H9 (cell line): Measurements from ENCODE around the gene CD79A. TPM values are rescaled to one million over a fixed set of nuclear protein-coding genes. Genes with fewer than 3 reads are reported as not detected.

ENCODE experiments used
- DNase-seq: peaks from one replicate; pipeline ENCODE4 v3.0.0-alpha.2; 2017
- H2AFZ ChIP-seq: one replicate; pipeline ENCODE4 v1.6.1; 2013; ENCODE audit warnings: mild to moderate bottlenecking, low read length, control low read depth, moderate library complexity
- H2AK5ac ChIP-seq: 2 replicates; pipeline ENCODE4 v1.6.1; 2013; ENCODE audit warnings: low read length, control low read depth, mixed read lengths; ENCODE audit not compliant: insufficient read length
- H2BK120ac ChIP-seq: one replicate; pipeline ENCODE4 v1.6.1; 2013; ENCODE audit warnings: low read depth, mild to moderate bottlenecking, low read length, control low read depth, inconsistent platforms; ENCODE audit not compliant: poor library complexity, severe bottlenecking
- H2BK12ac ChIP-seq: 2 replicates; pipeline ENCODE4 v1.6.1; 2013; ENCODE audit warnings: low read length, control low read depth, mixed read lengths, low read depth; ENCODE audit not compliant: insufficient read length
- H2BK15ac ChIP-seq: 2 replicates; pipeline ENCODE4 v1.6.1; 2013; ENCODE audit warnings: low read depth, low read length, control low read depth
- H2BK20ac ChIP-seq: one replicate; pipeline ENCODE4 v1.6.1; 2013; ENCODE audit warnings: low read depth, mild to moderate bottlenecking, low read length, control low read depth, inconsistent platforms; ENCODE audit not compliant: poor library complexity, severe bottlenecking
- H2BK5ac ChIP-seq: 2 replicates; pipeline ENCODE4 v1.6.1; 2013; ENCODE audit warnings: low read length, control low read depth, mixed read lengths; ENCODE audit not compliant: insufficient read length
- H3K14ac ChIP-seq: 2 replicates; pipeline ENCODE4 v1.6.1; 2013; ENCODE audit warnings: low read length, control low read depth; ENCODE audit not compliant: insufficient read depth
- H3K18ac ChIP-seq: 2 replicates; pipeline ENCODE4 v1.6.1; 2013; ENCODE audit warnings: low read depth, mild to moderate bottlenecking, mixed read lengths, low read length, control low read depth; ENCODE audit not compliant: insufficient read length
- H3K23ac ChIP-seq: 2 replicates; pipeline ENCODE4 v1.6.1; 2013; ENCODE audit warnings: low read length, control low read depth, mixed read lengths, low read depth; ENCODE audit not compliant: insufficient read length
- H3K23me2 ChIP-seq: 2 replicates; pipeline ENCODE4 v1.6.1; 2013; ENCODE audit warnings: low read depth, mild to moderate bottlenecking, mixed read lengths, low read length, control low read depth; ENCODE audit not compliant: insufficient read length, poor library complexity, severe bottlenecking
- H3K27ac ChIP-seq: 2 replicates; pipeline ENCODE4 v1.5.1; 2013; ENCODE audit warnings: low read length, control low read depth, mixed read lengths, low read depth; ENCODE audit not compliant: insufficient read length
- H3K27me3 ChIP-seq: 2 replicates; pipeline ENCODE4 v1.6.1; 2013; ENCODE audit warnings: low read length, control low read depth, inconsistent platforms; ENCODE audit not compliant: insufficient read depth
- H3K4ac ChIP-seq: 2 replicates; pipeline ENCODE4 v1.6.1; 2013; ENCODE audit warnings: low read depth, mild to moderate bottlenecking, control low read depth, inconsistent platforms, low read length, moderate library complexity
- H3K4me1 ChIP-seq: 2 replicates; pipeline ENCODE4 v1.6.1; 2013; ENCODE audit warnings: low read length, control low read depth, inconsistent platforms; ENCODE audit not compliant: insufficient read depth
- H3K4me2 ChIP-seq: 2 replicates; pipeline ENCODE4 v1.6.1; 2013; ENCODE audit warnings: low read length, control low read depth, mixed read lengths; ENCODE audit not compliant: insufficient read length, insufficient read depth
- H3K56ac ChIP-seq: 2 replicates; pipeline ENCODE4 v1.6.1; 2013; ENCODE audit warnings: low read depth, mild to moderate bottlenecking, mixed read lengths, low read length, control low read depth; ENCODE audit not compliant: insufficient read length
- H3K79me1 ChIP-seq: 2 replicates; pipeline ENCODE4 v1.6.1; 2013; ENCODE audit warnings: low read depth, mild to moderate bottlenecking, moderate library complexity, low read length, control low read depth, inconsistent platforms; ENCODE audit not compliant: insufficient read depth, poor library complexity, severe bottlenecking
- H3K79me2 ChIP-seq: 2 replicates; pipeline ENCODE4 v1.6.1; 2013; ENCODE audit warnings: low read length, control low read depth, inconsistent platforms; ENCODE audit not compliant: insufficient read depth
- H3K9ac ChIP-seq: 2 replicates; pipeline ENCODE4 v1.6.1; 2013; ENCODE audit warnings: low read length, control low read depth, mixed read lengths; ENCODE audit not compliant: insufficient read length; ENCODE audit errors: extremely low read depth
- H3K9me3 ChIP-seq: one replicate; pipeline ENCODE4 v1.6.1; 2013; ENCODE audit warnings: low read depth, low read length, inconsistent platforms; ENCODE audit not compliant: control insufficient read depth
- H3T11ph ChIP-seq: one replicate; pipeline ENCODE4 v1.6.1; 2013; ENCODE audit warnings: mild to moderate bottlenecking, low read length, control low read depth, inconsistent platforms
- H4K20me1 ChIP-seq: one replicate; pipeline ENCODE4 v1.6.1; 2013; ENCODE audit not compliant: control insufficient read depth, insufficient read length, insufficient read depth
- H4K5ac ChIP-seq: 2 replicates; pipeline ENCODE4 v1.6.1; 2013; ENCODE audit warnings: low read depth, mild to moderate bottlenecking, mixed read lengths, low read length, control low read depth; ENCODE audit not compliant: insufficient read length
- H4K8ac ChIP-seq: replicated peaks from 2 replicates; pipeline ENCODE4 v1.6.1; 2013; ENCODE audit warnings: low read length, control low read depth, mixed read lengths, low read depth; ENCODE audit not compliant: insufficient read length
- H4K91ac ChIP-seq: 2 replicates; pipeline ENCODE4 v1.6.1; 2013; ENCODE audit warnings: low read depth, mild to moderate bottlenecking, moderate library complexity, mixed read lengths, low read length, control low read depth; ENCODE audit not compliant: insufficient read length
- H3K27ac Mint-ChIP-seq, 3 experiments: 2 replicates in 2 of 3; 3 replicates in 1 of 3; pipeline ENCODE4 v1.8.0; 2020 to 2021; ENCODE audit warnings: mixed read lengths in 3 of 3, mild to moderate bottlenecking in 1 of 3, moderate library complexity in 1 of 3
- H3K27me3 Mint-ChIP-seq: 2 replicates; pipeline ENCODE4 v1.8.0; 2021; ENCODE audit warnings: low read depth, mild to moderate bottlenecking, moderate library complexity, mixed read lengths
- H3K36me3 Mint-ChIP-seq, 3 experiments: 2 replicates in 2 of 3; 3 replicates in 1 of 3; pipeline ENCODE4 v1.8.0; 2020 to 2021; ENCODE audit warnings: low read depth in 3 of 3, mixed read lengths in 3 of 3; ENCODE audit not compliant: insufficient read depth in 1 of 3
- H3K4me1 Mint-ChIP-seq, 2 experiments: 2 replicates each; pipeline ENCODE4 v1.8.0; 2020; ENCODE audit warnings: mixed read lengths in 2 of 2
- H3K4me3 Mint-ChIP-seq, 2 experiments: 2 replicates in 1 of 2; 3 replicates in 1 of 2; pipeline ENCODE4 v1.8.0; 2020 to 2021; ENCODE audit warnings: mild to moderate bottlenecking in 2 of 2, mixed read lengths in 2 of 2, moderate library complexity in 1 of 2
- H3K9me3 Mint-ChIP-seq, 2 experiments: 2 replicates in 1 of 2; 3 replicates in 1 of 2; pipeline ENCODE4 v1.8.0; 2020; ENCODE audit warnings: mild to moderate bottlenecking in 2 of 2, mixed read lengths in 2 of 2, moderate library complexity in 1 of 2
- WGBS: extraction: QIAGEN DNeasy Blood & Tissue Kit; methylation state at CpG from one replicate; pipeline ENCODE4 v1.1.7; 2013; ENCODE audit warnings: missing lambda C conversion rate, low lambda C conversion rate, mixed read lengths; ENCODE audit not compliant: insufficient read length; ENCODE audit errors: extremely low coverage; 5-methylcytosine and 5-hydroxymethylcytosine counted together
- total RNA-seq: library from RNA; stranded (reverse); gene quantifications from 2 replicates; pipeline ENCODE4 v1.2.1, GENCODE V29; 2021
- TF ChIP-seq, protein P1 (sequence below): fragments of 200-600 bp; sonication (generic); conservative IDR thresholded peaks from 3 replicates; pipeline ENCODE4 v1.8.0; 2021; ENCODE audit warnings: antibody characterized with exemption, mild to moderate bottlenecking

CD79A gene
- total RNA-seq, 1 experiment from 2014 or later = 0.22 TPM

DNA sequence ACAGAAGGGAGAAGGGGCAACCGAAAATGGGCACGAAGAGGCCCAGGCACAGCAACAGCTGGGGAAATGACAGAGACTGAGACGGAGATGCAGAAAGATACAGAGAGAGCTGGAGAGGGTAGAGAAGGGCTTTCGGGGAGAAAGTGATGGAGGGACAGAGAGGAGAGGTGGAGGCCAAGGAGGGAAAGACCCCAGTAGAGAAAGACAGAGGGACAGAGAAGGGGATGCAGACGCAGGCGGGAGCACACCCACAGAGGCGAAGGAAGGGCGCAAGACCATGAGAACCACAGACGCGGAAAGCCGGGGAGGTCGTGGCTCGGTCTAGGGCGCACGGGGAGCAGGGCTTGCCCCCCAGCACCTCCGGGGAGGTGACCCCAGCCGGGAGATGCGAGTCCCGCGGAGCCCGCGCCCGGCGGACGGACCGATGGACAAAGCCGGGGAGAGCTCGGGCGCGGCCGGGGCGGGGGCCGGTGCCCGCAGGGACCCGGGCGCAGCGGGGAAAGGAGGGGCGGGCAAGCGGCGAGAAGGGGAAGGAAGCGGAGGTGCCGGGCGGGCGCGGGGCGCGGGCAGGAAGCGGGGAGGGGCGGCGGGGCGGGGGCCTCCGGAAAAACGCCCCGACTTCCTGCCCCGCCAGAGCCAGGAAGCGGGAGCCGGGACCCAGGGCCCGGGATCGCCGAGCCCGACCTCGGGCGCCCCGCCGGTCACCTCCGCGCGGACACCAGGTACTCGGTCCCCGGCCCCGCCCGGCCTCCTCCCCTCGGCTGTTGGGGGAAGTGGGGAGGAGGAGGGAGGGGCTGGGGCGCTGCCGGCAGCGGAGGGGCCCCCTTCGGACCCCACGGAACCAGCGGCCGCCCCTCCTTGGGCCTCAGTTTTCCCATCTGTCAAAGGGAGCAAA, 5.7 kb downstream of the CD79A start, which contains the start of gene ARHGEF1:
Gene ARHGEF1 (plus strand): TSS at position 617 of the 895 bp plus-strand sequence. CDS start 4,899 bp downstream, outside the sequence.
- Histone ChIP-seq H3K9me3 (no peaks in the 10 kb centered on the region), H4K91ac (no peak within 1 kb of the TSS), H3K18ac (no peak within 1 kb of the TSS), H3K4ac (no peak within 1 kb of the TSS), H3K79me2 (no peaks in the 10 kb centered on the region), H2BK12ac (no peak within 1 kb of the TSS), H2AK5ac (no peak within 1 kb of the TSS), H3K56ac (no peak within 1 kb of the TSS), H3K9ac (peak within 1 kb of the TSS; percentile 43), H3K79me1 (no peaks in the 10 kb centered on the region), H2BK20ac (no peak within 1 kb of the TSS), H3T11ph (no peak within 1 kb of the TSS), H3K4me2 (peak within 1 kb of the TSS; percentile 98), H3K4me1 (peaks cover 8% of the 10 kb centered on the region), H2BK5ac (no peak within 1 kb of the TSS), H3K27ac (no peak within 1 kb of the TSS), H2AFZ (no peak within 1 kb of the TSS), H2BK120ac (no peak within 1 kb of the TSS), H3K14ac (no peak within 1 kb of the TSS; the same call in 1 of the 2 replicates), H4K20me1 (no peaks in the 10 kb centered on the region), H4K5ac (no peak within 1 kb of the TSS), H3K23ac (no peak within 1 kb of the TSS), H2BK15ac (no peak within 1 kb of the TSS), H3K23me2 (peaks cover 20% of the 10 kb centered on the region), H4K8ac (no peak within 1 kb of the TSS), H3K27me3 (no peaks in the 10 kb centered on the region; the same call in 1 of the 2 replicates)
- H3K27ac Mint-ChIP-seq = peak within 1 kb of the TSS in 2 of 3 experiments; percentile 29 to 83; a peak in 4 of 7 replicates
- TF ChIP-seq, protein P1, sequence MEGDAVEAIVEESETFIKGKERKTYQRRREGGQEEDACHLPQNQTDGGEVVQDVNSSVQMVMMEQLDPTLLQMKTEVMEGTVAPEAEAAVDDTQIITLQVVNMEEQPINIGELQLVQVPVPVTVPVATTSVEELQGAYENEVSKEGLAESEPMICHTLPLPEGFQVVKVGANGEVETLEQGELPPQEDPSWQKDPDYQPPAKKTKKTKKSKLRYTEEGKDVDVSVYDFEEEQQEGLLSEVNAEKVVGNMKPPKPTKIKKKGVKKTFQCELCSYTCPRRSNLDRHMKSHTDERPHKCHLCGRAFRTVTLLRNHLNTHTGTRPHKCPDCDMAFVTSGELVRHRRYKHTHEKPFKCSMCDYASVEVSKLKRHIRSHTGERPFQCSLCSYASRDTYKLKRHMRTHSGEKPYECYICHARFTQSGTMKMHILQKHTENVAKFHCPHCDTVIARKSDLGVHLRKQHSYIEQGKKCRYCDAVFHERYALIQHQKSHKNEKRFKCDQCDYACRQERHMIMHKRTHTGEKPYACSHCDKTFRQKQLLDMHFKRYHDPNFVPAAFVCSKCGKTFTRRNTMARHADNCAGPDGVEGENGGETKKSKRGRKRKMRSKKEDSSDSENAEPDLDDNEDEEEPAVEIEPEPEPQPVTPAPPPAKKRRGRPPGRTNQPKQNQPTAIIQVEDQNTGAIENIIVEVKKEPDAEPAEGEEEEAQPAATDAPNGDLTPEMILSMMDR = no peak
- H3K4me3 Mint-ChIP-seq = peak within 1 kb of the TSS; percentile 84 to 94
- no CpG with 5 or more reads among the region's 80 CpGs for WGBS
- H3K9me3 Mint-ChIP-seq = no peaks in the 10 kb centered on the region; a peak in 1 of 5 replicates
- no peaks in the 10 kb centered on the region; a peak in 1 of 7 replicates for H3K36me3 Mint-ChIP-seq
- DNase-seq = no peak
- H3K4me1 Mint-ChIP-seq = peaks cover 20 to 43% of the 10 kb centered on the region in 2 experiments
- peaks cover 42% of the 10 kb centered on the region for H3K27me3 Mint-ChIP-seq
